Suprapubic skin (tissue), 4 donors: ENCODE measurements around the gene SEC22A. TPM values are rescaled to one million over a fixed set of nuclear protein-coding genes. Genes with fewer than 3 reads are reported as not detected.
A peak's percentile ranks its signal among the peaks of the same experiment; 100 is the strongest.

Source experiments
- DNase-seq, 2 donors: peaks; one replicate each; pipeline ENCODE4 v3.0.0-alpha.2; 2019; ENCODE audit warnings: low spot score in 2 of 2
- H3K27ac ChIP-seq: fragments of 200-600 bp; sonication (generic); one replicate; pipeline ENCODE4 v1.5.1; 2019
- H3K27me3 ChIP-seq: fragments of 200-600 bp; sonication (generic); one replicate; pipeline ENCODE4 v1.5.1; 2019
- H3K36me3 ChIP-seq: fragments of 200-600 bp; sonication (generic); one replicate; pipeline ENCODE4 v1.5.1; 2019
- H3K4me1 ChIP-seq: fragments of 200-600 bp; sonication (generic); one replicate; pipeline ENCODE4 v1.5.1; 2019
- H3K4me3 ChIP-seq: fragments of 200-600 bp; sonication (generic); one replicate; pipeline ENCODE4 v1.5.1; 2019; ENCODE audit warnings: mild to moderate bottlenecking
- H3K9me3 ChIP-seq: fragments of 200-600 bp; sonication (generic); one replicate; pipeline ENCODE4 v1.5.1; 2019
- EP300 ChIP-seq: sonication (generic); formaldehyde crosslinking; IDR thresholded peaks from one replicate; pipeline ENCODE4 v1.6.1; 2017; ENCODE audit warnings: antibody characterized with exemption
- POLR2A ChIP-seq, 2 donors: fragments of 450-650 bp; IDR thresholded peaks; one replicate each; pipeline ENCODE4 v1.6.1; 2017; ENCODE audit warnings: antibody characterized with exemption in 2 of 2, mild to moderate bottlenecking in 2 of 2, moderate library complexity in 2 of 2
- POLR2AphosphoS5 ChIP-seq, 3 donors: sonication (generic); formaldehyde crosslinking; IDR thresholded peaks; one replicate each; pipeline ENCODE4 v1.6.1; 2017; ENCODE audit warnings: antibody characterized with exemption in 3 of 3
- WGBS: methylation state at CpG from one replicate; pipeline ENCODE4 v1.1.5; 2018; 5-methylcytosine and 5-hydroxymethylcytosine counted together
- total RNA-seq, 4 donors: library from RNA; depleted of rRNA; stranded (reverse); fragments of >200 nt; gene quantifications; one replicate each; pipeline ENCODE4 v1.1.0, GENCODE V29; 2016
- TF ChIP-seq, protein P1 (sequence below), 2 donors: fragments of 200-600 bp in 1 of 2; fragments of 450-650 bp in 1 of 2; sonication (generic) in 1 of 2; IDR thresholded peaks; one replicate each; pipeline ENCODE4 v1.5.1; 2016 to 2019; ENCODE audit warnings: antibody characterized with exemption in 2 of 2, mild to moderate bottlenecking in 1 of 2, moderate library complexity in 1 of 2

The SEC22A gene
- total RNA-seq, 4 donors from 2014 or later: 20.1 to 43.1 (median 28.7) TPM

DNA sequence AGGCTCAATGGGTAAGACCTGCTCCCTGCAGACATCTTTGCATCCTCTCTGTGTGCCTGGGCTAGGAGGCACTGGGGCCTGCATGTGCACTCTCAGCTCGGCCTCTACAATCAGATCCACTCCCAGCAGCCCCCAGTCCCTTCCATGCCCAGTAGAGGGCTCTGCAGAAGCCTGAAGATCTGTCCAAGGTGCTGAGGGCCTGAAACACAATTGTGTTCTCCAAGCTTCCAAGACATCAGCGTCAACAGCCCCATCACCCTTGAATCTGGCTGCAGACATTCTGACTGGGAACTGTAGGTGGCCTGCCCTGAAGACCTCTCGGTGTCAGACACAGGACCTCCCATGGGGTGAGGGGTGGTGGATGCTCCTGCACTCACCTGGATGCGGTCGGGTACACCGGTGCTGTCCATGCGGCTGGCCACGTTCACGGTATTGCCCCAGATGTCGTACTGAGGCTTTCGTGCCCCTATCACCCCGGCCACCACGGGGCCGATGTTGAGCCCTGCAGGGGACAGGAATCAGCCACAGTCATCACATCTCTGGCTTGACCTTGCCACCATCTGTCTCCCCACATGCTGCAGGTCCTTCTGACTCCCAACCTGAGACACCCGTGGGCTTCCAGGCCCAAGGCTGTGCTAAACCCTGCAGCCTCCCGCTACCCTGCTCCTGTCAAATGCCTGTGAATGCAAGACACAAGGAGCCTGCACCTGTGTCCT lies 84.7 kb downstream of the SEC22A start:
- H3K9me3 ChIP-seq: peaks cover 3% of the 10 kb centered on the region
- H3K27me3 ChIP-seq: no peaks in the 10 kb centered on the region
- TF ChIP-seq, protein P1, sequence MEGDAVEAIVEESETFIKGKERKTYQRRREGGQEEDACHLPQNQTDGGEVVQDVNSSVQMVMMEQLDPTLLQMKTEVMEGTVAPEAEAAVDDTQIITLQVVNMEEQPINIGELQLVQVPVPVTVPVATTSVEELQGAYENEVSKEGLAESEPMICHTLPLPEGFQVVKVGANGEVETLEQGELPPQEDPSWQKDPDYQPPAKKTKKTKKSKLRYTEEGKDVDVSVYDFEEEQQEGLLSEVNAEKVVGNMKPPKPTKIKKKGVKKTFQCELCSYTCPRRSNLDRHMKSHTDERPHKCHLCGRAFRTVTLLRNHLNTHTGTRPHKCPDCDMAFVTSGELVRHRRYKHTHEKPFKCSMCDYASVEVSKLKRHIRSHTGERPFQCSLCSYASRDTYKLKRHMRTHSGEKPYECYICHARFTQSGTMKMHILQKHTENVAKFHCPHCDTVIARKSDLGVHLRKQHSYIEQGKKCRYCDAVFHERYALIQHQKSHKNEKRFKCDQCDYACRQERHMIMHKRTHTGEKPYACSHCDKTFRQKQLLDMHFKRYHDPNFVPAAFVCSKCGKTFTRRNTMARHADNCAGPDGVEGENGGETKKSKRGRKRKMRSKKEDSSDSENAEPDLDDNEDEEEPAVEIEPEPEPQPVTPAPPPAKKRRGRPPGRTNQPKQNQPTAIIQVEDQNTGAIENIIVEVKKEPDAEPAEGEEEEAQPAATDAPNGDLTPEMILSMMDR (IDR thresholded peaks at IDR 0.05): peak in 1 of 2 donors; percentile 50
- TF ChIP-seq EP300: no peak
- DNase-seq: no peak
- WGBS: 82% methylated on average over 15 of the region's 16 CpGs
- H3K4me1 ChIP-seq: no peaks in the 10 kb centered on the region
- H3K4me3 ChIP-seq: no peak overlapping the region
- no peaks in the 10 kb centered on the region for H3K36me3 ChIP-seq
- no peak overlapping the region for H3K27ac ChIP-seq

DNA sequence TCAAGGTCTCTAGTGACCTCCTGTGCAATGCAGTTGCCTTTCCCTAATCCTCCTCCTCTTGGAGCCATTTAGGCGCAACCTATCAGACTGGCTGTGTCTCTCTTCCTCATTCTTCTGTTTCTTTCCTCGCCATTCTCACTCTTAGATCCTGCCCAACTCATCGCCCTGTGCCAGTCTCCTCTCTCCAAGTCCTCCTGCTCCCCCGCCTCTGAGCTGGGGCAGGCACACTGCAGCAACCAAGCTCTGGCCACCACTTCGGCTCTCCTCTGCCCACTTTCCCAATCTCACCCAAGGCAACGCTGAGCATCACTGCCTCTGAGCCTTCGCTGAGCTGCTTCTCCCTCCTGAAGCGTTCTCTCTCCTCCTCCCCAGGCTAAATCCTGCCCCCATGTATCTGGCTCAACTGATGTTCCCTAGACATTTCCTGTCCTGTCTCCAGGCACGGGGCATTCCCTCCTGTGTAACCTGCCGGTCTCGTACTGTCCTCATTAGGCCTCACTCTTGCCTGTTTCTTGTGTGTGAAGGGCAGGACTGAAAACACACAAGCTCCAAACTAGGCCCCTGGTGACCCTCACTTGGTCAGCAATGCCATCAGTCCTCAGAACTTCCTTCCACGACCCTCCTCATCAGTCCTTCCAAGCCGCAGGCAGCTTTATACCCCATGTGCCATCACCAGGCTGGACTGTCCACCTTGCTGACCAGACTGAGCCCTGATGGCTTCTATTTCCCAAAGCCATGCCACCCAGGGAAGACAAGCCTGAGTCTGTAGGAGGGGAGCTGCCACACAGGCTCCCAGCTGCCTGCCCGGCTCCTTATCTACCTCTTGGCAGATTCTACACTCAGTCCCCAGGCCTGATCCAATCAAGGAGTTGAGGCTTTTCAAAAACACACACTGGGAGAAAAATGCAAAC lies 85.6 kb downstream of the SEC22A start:
- H3K27me3 ChIP-seq: no peaks in the 10 kb centered on the region
- H3K27ac ChIP-seq: no peak overlapping the region
- no peaks in the 10 kb centered on the region for H3K36me3 ChIP-seq
- H3K9me3 ChIP-seq: peaks cover 3% of the 10 kb centered on the region
- 93% methylated on average over 14 of the region's 14 CpGs for WGBS
- DNase-seq: no peak
- H3K4me3 ChIP-seq: no peak overlapping the region
- no peak for TF ChIP-seq POLR2AphosphoS5 (IDR thresholded peaks at IDR 0.05)
- TF ChIP-seq POLR2A (IDR thresholded peaks at IDR 0.05): no peak
- TF ChIP-seq, protein P1 (IDR thresholded peaks at IDR 0.05): no peak
- no peak for TF ChIP-seq EP300
- no peaks in the 10 kb centered on the region for H3K4me1 ChIP-seq

DNA sequence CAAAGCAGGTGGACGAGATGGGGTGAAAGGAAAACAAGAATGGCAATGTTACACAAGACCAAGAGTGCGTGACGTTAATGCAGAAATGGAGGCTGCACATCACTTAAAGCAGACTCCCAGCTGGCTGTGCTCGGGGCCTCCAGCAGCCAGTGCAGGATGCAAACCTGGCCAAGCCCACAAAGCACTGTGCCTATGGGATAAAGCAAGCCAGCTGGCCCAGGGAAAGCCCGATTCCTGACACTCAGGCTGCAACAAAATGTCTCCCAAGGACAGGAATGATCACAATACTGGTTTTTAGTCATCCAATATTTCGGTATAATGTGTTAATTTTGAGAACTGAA lies 86.2 kb downstream of the SEC22A start:
- TF ChIP-seq POLR2A (IDR thresholded peaks at IDR 0.05): no peak
- no peak for TF ChIP-seq EP300
- DNase-seq: no peak
- H3K4me3 ChIP-seq: no peak overlapping the region
- WGBS: 87% methylated on average over 6 of the region's 6 CpGs
- no peak overlapping the region for H3K27ac ChIP-seq
- no peaks in the 10 kb centered on the region for H3K27me3 ChIP-seq
- H3K9me3 ChIP-seq: peaks cover 3% of the 10 kb centered on the region
- no peaks in the 10 kb centered on the region for H3K36me3 ChIP-seq
- no peaks in the 10 kb centered on the region for H3K4me1 ChIP-seq

DNA sequence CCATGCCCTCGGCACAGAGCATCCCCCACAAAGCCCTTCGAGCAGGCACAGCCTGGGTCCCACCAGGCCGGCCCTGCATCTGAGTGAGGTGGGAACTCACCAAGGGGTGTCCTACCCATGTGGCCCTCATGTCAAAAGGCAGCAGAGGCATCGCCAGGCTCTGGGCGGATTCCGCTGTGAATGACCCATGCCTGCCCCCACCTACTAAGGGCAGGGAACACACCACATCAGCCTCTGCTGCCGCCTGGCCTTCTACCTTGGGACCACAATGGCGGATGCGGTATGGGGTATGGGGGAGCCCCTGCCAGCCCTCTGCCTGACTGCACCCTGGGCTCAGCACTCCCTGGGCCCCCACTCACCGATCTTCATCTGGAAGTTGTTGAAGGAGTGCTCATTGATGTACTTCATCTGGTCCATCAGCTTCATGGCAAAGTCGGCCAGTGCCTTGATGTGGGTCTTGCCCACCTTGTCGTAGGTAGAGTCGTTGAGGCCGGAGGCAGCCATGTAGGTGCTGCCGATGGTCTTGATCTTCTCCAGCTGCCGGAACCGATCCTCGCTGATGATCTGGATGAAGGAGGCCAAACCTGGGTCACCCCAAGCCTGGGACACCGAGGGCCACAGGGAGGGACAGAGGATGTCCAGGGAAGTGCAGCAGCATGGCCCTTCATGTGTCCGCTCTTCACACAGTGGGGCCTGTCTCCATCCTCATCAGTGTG lies 87.8 kb downstream of the SEC22A start:
- no peak for DNase-seq
- no peaks in the 10 kb centered on the region for H3K4me1 ChIP-seq
- no peak overlapping the region for H3K27ac ChIP-seq
- H3K4me3 ChIP-seq: no peak overlapping the region
- no peak for TF ChIP-seq POLR2AphosphoS5 (IDR thresholded peaks at IDR 0.05)
- no peak for TF ChIP-seq EP300
- no peak for TF ChIP-seq POLR2A (IDR thresholded peaks at IDR 0.05)
- TF ChIP-seq, protein P1 (IDR thresholded peaks at IDR 0.05): no peak
- no peaks in the 10 kb centered on the region for H3K36me3 ChIP-seq
- 93% methylated on average over 16 of the region's 20 CpGs for WGBS
- H3K27me3 ChIP-seq: no peaks in the 10 kb centered on the region
- peaks cover 3% of the 10 kb centered on the region for H3K9me3 ChIP-seq

DNA sequence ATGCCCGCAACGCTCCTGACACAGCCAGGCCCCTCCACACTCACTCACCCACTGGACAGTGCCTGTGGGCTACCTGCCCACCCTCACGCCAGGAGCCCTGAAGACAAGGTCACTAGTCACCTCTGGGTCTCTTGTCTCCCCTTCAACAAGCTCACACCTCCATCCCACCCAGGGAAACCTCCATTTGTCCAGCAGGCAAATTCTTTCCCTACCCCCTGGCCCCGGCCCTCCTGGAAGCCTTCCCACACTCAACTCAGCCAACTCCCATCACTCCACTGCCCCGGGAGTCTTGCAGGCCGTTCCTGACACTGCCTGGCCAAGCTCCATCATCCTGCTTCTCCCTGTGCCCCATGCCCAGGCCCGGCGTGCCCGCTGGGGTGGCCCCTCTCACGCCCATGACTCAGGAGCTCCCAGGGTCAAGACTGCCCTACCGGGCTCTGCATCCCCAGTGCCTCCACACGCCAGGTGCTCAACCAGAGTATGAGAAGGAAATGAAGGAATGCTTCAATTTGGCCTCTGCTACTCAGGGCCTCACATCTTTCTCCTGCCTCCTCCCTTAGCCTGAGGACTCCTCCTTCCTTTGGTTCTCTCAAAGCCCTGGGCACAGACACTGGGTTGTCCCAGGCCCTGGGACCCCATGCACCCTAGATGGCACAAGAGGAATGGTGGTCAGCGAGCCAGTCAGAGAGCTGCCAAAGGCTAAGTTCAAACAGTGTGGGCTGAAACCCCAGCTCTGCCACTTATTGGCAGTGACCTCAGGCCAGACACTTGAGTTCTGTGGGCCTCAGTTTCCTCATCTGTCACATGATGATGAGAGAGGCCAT lies 88.6 kb downstream of the SEC22A start:
- Histone ChIP-seq H3K36me3 (no peaks in the 10 kb centered on the region), H3K4me1 (no peaks in the 10 kb centered on the region), H3K27me3 (no peaks in the 10 kb centered on the region), H3K4me3 (no peak overlapping the region), H3K9me3 (peaks cover 3% of the 10 kb centered on the region), H3K27ac (no peak overlapping the region)
- TF ChIP-seq EP300 (no peak), POLR2AphosphoS5 (IDR thresholded peaks at IDR 0.05) (no peak), POLR2A (IDR thresholded peaks at IDR 0.05) (no peak)
- TF ChIP-seq, protein P1 (IDR thresholded peaks at IDR 0.05): no peak
- DNase-seq: no peak
- WGBS: 86% methylated on average over 13 of the region's 13 CpGs
